Stomach (tissue), 9 donors: Measurements from ENCODE around the gene MTHFD1. TPM values are rescaled to one million over a fixed set of nuclear protein-coding genes. Genes with fewer than 3 reads are reported as not detected.

Experiments
- DNase-seq, 2 donors: peaks; one replicate each; pipeline versions ENCODE4 v3.0.0 to v3.0.0-alpha.2; 2013 to 2019
- H3K27ac ChIP-seq, 5 donors: fragments of 200-600 bp in 4 of 5; sonication (generic) in 4 of 5; one replicate each; pipeline ENCODE4 v1.5.1; 2013 to 2019; ENCODE audit warnings: mild to moderate bottlenecking in 1 of 5, moderate library complexity in 1 of 5
- H3K27me3 ChIP-seq, 3 donors: fragments of 200-600 bp; sonication (generic); one replicate each; pipeline ENCODE4 v1.5.1; 2017 to 2019; ENCODE audit warnings: mixed run types in 1 of 3
- H3K36me3 ChIP-seq, 4 donors: fragments of 200-600 bp; sonication (generic); 1 replicate in 3 of 4; 2 replicates in 1 of 4; pipeline ENCODE4 v1.5.1; 2016 to 2019
- H3K4me1 ChIP-seq, 4 donors: fragments of 200-600 bp; sonication (generic); one replicate each; pipeline ENCODE4 v1.5.1; 2016 to 2019
- H3K4me3 ChIP-seq, 4 donors: fragments of 200-600 bp; sonication (generic) in 3 of 4; one replicate each; pipeline ENCODE4 v1.5.1; 2016 to 2019; ENCODE audit warnings: mild to moderate bottlenecking in 1 of 4
- H3K9me3 ChIP-seq, 4 donors: fragments of 200-600 bp; sonication (generic); one replicate each; pipeline ENCODE4 v1.5.1; 2016 to 2019
- CTCF ChIP-seq, 7 experiments: fragments of 450-650 bp in 4 of 7; fragments of 200-600 bp in 3 of 7; sonication (generic) in 3 of 7; IDR thresholded peaks; one replicate each; pipeline ENCODE4 v1.5.1; 2016 to 2019; ENCODE audit warnings: antibody characterized with exemption in 7 of 7, control low read depth in 2 of 7, mild to moderate bottlenecking in 1 of 7
- EP300 ChIP-seq: sonication (generic); formaldehyde crosslinking; IDR thresholded peaks from one replicate; pipeline ENCODE4 v1.6.1; 2017; ENCODE audit warnings: antibody characterized with exemption
- POLR2A ChIP-seq, 4 donors: fragments of 450-650 bp; IDR thresholded peaks; one replicate each; pipeline ENCODE4 v1.6.1; 2016; ENCODE audit warnings: antibody characterized with exemption in 4 of 4, control low read depth in 2 of 4, mild to moderate bottlenecking in 1 of 4, moderate library complexity in 1 of 4
- POLR2AphosphoS5 ChIP-seq, 3 donors: sonication (generic); formaldehyde crosslinking; IDR thresholded peaks; one replicate each; pipeline ENCODE4 v1.6.1; 2016; ENCODE audit warnings: antibody characterized with exemption in 3 of 3
- WGBS, 5 donors: extraction: QIAGEN DNeasy Blood & Tissue Kit in 3 of 5; methylation state at CpG; one replicate each; pipeline versions ENCODE4 v1.1.5 to v1.1.7; 2013 to 2018; 5-methylcytosine and 5-hydroxymethylcytosine counted together
- intact Hi-C: fragments of 100-400 bp; cut with DNase I; formaldehyde crosslinking; loops from one replicate; pipeline ENCODE4 v1.15.1; 2023; ENCODE audit warnings: low total_unique reads
- polyA plus RNA-seq, 3 donors: library from polyadenylated mRNA; stranded (reverse); fragments of 200-250 nt; gene quantifications; one replicate each; pipeline ENCODE4 v1.2.3, GENCODE V29; 2013
- total RNA-seq, 5 donors: library from RNA; depleted of rRNA; stranded (reverse); fragments of >200 nt; gene quantifications; one replicate each; pipeline versions ENCODE4 v1.1.0 to v1.2.3, GENCODE V29; 2014 to 2016
- donor health status: healthy with polysubstance abuse.
- donor health status: Bipolar disorder and iron deficiency.
- donor health status: healthy.

The MTHFD1 gene
- total and polyA plus RNA-seq, 8 donors = 8.4 to 42.0 (median 24.6) TPM

GRCh38 chr14:64442300-64442988 is 54.3 kb downstream of the MTHFD1 start:
- Histone ChIP-seq H3K36me3 (peaks cover 21 to 76% (median 72%) of the 10 kb centered on the region in 4 donors), H3K9me3 (no peaks in the 10 kb centered on the region), H3K4me3 (no peak overlapping the region), H3K27me3 (no peaks in the 10 kb centered on the region), H3K27ac (no peak overlapping the region), H3K4me1 (peaks cover 0 to 16% (median 3%) of the 10 kb centered on the region in 4 donors)
- TF ChIP-seq CTCF (IDR thresholded peaks at IDR 0.05) (no peak), POLR2A (IDR thresholded peaks at IDR 0.05) (no peak), EP300 (no peak), POLR2AphosphoS5 (IDR thresholded peaks at IDR 0.05) (no peak)
- 79 to 91% (median 85%) methylated on average over 17 of the region's 17 CpGs for WGBS, 5 donors
- DNase-seq = peak in 1 of 2 donors; percentile 26
- intact Hi-C loops = no loop called here

DNA sequence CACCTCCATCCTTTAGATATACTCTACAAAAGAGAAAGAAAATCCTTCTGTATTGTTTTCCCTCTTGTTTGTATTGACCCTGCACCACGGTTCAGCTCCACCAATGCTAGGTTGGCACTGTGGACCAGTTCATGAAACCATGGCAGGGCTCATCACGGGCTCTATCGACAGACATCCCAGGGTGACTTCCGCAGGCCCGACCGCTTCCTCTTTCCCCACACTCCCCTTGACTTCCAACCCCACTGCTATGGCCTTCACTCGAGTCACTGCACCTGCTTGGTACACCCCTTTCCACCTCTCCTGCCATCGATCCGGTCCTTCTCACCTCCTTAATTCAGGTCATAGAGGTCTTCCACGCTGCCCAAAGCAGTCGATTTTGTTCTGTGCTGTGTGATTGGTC is 56.0 kb downstream of the MTHFD1 start:
- peaks cover 21 to 79% (median 77%) of the 10 kb centered on the region in 4 donors for H3K36me3 ChIP-seq
- DNase-seq = no peak
- H3K9me3 ChIP-seq = no peaks in the 10 kb centered on the region
- no peaks in the 10 kb centered on the region for H3K27me3 ChIP-seq
- peaks cover 0 to 16% (median 3%) of the 10 kb centered on the region in 4 donors for H3K4me1 ChIP-seq
- TF ChIP-seq POLR2AphosphoS5 (IDR thresholded peaks at IDR 0.05) = no peak
- no peak for TF ChIP-seq POLR2A (IDR thresholded peaks at IDR 0.05)
- TF ChIP-seq CTCF (IDR thresholded peaks at IDR 0.05) = no peak
- no peak for TF ChIP-seq EP300
- no peak overlapping the region for H3K27ac ChIP-seq
- no peak overlapping the region for H3K4me3 ChIP-seq
- 82 to 97% (median 93%) methylated on average over 11 of the region's 11 CpGs for WGBS, 5 donors
- intact Hi-C loops = no loop called here

- H3K4me1 ChIP-seq = peaks cover 0 to 16% (median 3%) of the 10 kb centered on the region in 4 donors
- H3K9me3 ChIP-seq = no peaks in the 10 kb centered on the region
- intact Hi-C loops = no loop called here
- no peak for TF ChIP-seq EP300
- peaks cover 31 to 81% (median 78%) of the 10 kb centered on the region in 4 donors for H3K36me3 ChIP-seq
- no peak overlapping the region for H3K4me3 ChIP-seq
- peak overlapping the region in 3 of 5 donors; percentile 19 to 43 (median 39) for H3K27ac ChIP-seq
- DNase-seq = peak in 1 of 2 donors; percentile 51
- H3K27me3 ChIP-seq = no peaks in the 10 kb centered on the region
- WGBS, 5 donors = 64 to 79% (median 76%) methylated on average over 7 of the region's 7 CpGs
These were observed 57.1 kb downstream of the MTHFD1 start for GRCh38 chr14:64444984-64445845.

DNA sequence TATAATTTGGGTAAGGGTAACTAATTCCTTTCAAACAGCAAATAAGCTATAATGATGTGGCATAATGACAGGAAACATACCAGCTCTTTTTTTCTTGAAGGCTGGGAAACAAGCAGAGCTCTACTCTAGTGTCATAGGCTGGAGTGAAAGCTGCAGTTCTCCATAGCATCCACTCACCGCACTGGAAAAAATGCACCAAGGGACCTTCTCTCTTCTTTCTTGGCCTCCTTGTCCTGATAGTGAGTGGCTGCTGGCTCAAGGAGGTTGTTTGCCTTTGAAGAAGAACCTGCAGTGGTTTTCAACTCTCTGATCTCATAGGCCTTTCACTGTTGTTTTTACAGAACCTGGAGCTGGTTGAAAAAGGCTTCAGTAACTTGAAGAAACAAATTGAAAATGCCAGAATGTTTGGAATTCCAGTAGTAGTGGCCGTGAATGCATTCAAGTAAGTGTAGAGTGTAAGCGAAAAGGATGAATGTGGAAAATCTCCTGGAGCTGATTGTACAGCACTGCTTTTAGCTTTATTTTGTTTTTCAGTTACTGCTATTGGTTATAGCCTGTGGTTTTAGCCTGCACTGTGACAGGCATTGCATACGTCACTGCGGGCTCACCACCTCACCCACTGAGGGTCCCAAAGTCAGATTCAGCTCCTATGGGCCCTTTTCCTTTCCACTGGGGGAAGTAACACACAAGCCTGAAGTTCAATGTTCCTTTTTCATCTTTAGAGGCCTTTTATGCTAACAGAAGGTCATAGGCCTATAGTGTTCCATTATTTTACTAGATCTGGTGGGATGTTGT is 59.9 kb downstream of the MTHFD1 start:
- no peak for TF ChIP-seq POLR2AphosphoS5 (IDR thresholded peaks at IDR 0.05)
- no peak for TF ChIP-seq POLR2A (IDR thresholded peaks at IDR 0.05)
- Histone ChIP-seq H3K4me1 (peaks cover 0 to 16% (median 3%) of the 10 kb centered on the region in 4 donors), H3K9me3 (no peaks in the 10 kb centered on the region), H3K27ac (peak overlapping the region in 1 of 5 donors; percentile 15), H3K36me3 (peaks cover 20 to 81% (median 76%) of the 10 kb centered on the region in 4 donors), H3K4me3 (no peak overlapping the region), H3K27me3 (no peaks in the 10 kb centered on the region)
- no peak for DNase-seq
- WGBS, 5 donors = 88 to 91% (median 90%) methylated on average over 5 of the region's 5 CpGs
- intact Hi-C loops = no loop called here

GRCh38 chr14:64450255-64450654 is 62.1 kb downstream of the MTHFD1 start:
- Histone ChIP-seq H3K4me3 (no peak overlapping the region), H3K27me3 (no peaks in the 10 kb centered on the region), H3K9me3 (no peaks in the 10 kb centered on the region), H3K4me1 (peaks cover 0 to 10% (median under 1%) of the 10 kb centered on the region in 4 donors), H3K27ac (no peak overlapping the region), H3K36me3 (peaks cover 32 to 83% (median 78%) of the 10 kb centered on the region in 4 donors)
- TF ChIP-seq CTCF (IDR thresholded peaks at IDR 0.05) (no peak), POLR2AphosphoS5 (IDR thresholded peaks at IDR 0.05) (no peak), POLR2A (IDR thresholded peaks at IDR 0.05) (no peak), EP300 (no peak)
- DNase-seq = no peak
- intact Hi-C loops = no loop called here
- WGBS, 5 donors = 78 to 94% (median 84%) methylated on average over 2 of the region's 2 CpGs
